ENCODE measurements around the gene SLC24A1.

The SLC24A1 gene

GRCh38 chr15:65618560-65619109 lies 3.1 kb upstream of the SLC24A1 start:
- DNase-seq (ENCODE audit: low read depth), result no peak
- H3K4me3 ChIP-seq (ENCODE audit: low read depth, low read length), result no peak overlapping the region
- no peak for TF ChIP-seq CTCF (IDR thresholded peaks at IDR 0.05; ENCODE audit: control insufficient read depth, extremely low read depth, insufficient read depth)

- no peak for TF ChIP-seq CTCF (IDR thresholded peaks at IDR 0.05; ENCODE audit: control insufficient read depth, extremely low read depth, insufficient read depth)
Measured at GRCh38 chr15:65619626-65620290, 2.0 kb upstream of the SLC24A1 start.

GRCh38 chr15:65620833-65621232 lies 905 bp upstream of the SLC24A1 start:
- DNase-seq (ENCODE audit: low read depth), result no peak
- no peak for TF ChIP-seq CTCF (IDR thresholded peaks at IDR 0.05; ENCODE audit: control insufficient read depth, extremely low read depth, insufficient read depth)
- no peak overlapping the region for H3K4me3 ChIP-seq (ENCODE audit: low read depth, low read length)

More at GRCh38 chr15:65619626-65620290, 2.0 kb upstream of the SLC24A1 start:
- no peak for DNase-seq (ENCODE audit: low read depth)
- H3K4me3 ChIP-seq (ENCODE audit: low read depth, low read length), result no peak overlapping the region

- no peak for TF ChIP-seq CTCF (IDR thresholded peaks at IDR 0.05; ENCODE audit: control insufficient read depth, extremely low read depth, insufficient read depth)
- no peak for DNase-seq (ENCODE audit: low read depth)
- no peak overlapping the region for H3K4me3 ChIP-seq (ENCODE audit: low read depth, low read length)
Measured at GRCh38 chr15:65623103-65623502, 1.4 kb downstream of the SLC24A1 start.

GRCh38 chr15:65626856-65627255 lies 5.1 kb downstream of the SLC24A1 start:
- no peak for TF ChIP-seq CTCF (IDR thresholded peaks at IDR 0.05; ENCODE audit: control insufficient read depth, extremely low read depth, insufficient read depth)
- no peak overlapping the region for H3K4me3 ChIP-seq (ENCODE audit: low read depth, low read length)
- no peak for DNase-seq (ENCODE audit: low read depth)

GRCh38 chr15:65629548-65629947 lies 7.8 kb downstream of the SLC24A1 start:
- no peak for DNase-seq (ENCODE audit: low read depth)
- H3K4me3 ChIP-seq (ENCODE audit: low read depth, low read length), result no peak overlapping the region
- no peak for TF ChIP-seq CTCF (IDR thresholded peaks at IDR 0.05; ENCODE audit: control insufficient read depth, extremely low read depth, insufficient read depth)

GRCh38 chr15:65630760-65631159 lies 9.0 kb downstream of the SLC24A1 start:
- DNase-seq (ENCODE audit: low read depth), result no peak
- TF ChIP-seq CTCF (IDR thresholded peaks at IDR 0.05; ENCODE audit: control insufficient read depth, extremely low read depth, insufficient read depth), result no peak

More at GRCh38 chr15:65630760-65631159, 9.0 kb downstream of the SLC24A1 start:
- H3K4me3 ChIP-seq (ENCODE audit: low read depth, low read length), result no peak overlapping the region
